ENCODE results near the gene ZMIZ1. TPM values are rescaled to one million over a fixed set of nuclear protein-coding genes. Genes with fewer than 3 reads are reported as not detected.

Gene ZMIZ1
- polyA plus RNA-seq, 1 experiment, result 13.0 TPM

DNA sequence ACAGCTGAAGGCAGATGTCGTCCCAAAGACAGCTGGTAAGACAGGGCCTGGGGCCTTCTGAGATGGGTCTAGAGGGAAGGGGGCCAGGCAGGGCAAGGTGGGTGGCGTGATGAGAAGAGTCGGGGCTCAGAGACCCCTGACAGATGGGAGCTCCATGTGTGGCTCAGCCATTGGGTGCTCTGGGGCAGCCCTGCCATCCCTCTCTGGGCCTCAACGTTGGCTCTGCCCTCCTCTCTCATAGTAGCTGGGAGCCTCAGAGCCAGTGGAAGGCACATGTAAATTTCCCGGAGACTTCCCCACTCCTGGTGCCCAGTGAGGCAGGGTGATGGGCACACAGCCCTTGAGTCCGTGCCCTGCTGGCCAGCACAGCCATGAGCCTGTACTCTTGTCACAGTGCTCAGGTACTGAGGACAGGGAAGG, 280.3 kb downstream of the ZMIZ1 start:
- TF ChIP-seq, protein P1, sequence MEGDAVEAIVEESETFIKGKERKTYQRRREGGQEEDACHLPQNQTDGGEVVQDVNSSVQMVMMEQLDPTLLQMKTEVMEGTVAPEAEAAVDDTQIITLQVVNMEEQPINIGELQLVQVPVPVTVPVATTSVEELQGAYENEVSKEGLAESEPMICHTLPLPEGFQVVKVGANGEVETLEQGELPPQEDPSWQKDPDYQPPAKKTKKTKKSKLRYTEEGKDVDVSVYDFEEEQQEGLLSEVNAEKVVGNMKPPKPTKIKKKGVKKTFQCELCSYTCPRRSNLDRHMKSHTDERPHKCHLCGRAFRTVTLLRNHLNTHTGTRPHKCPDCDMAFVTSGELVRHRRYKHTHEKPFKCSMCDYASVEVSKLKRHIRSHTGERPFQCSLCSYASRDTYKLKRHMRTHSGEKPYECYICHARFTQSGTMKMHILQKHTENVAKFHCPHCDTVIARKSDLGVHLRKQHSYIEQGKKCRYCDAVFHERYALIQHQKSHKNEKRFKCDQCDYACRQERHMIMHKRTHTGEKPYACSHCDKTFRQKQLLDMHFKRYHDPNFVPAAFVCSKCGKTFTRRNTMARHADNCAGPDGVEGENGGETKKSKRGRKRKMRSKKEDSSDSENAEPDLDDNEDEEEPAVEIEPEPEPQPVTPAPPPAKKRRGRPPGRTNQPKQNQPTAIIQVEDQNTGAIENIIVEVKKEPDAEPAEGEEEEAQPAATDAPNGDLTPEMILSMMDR (IDR thresholded peaks at IDR 0.05; ENCODE audit: insufficient read depth, low read depth, low read length), result no peak
- Histone ChIP-seq H3K4me3 (ENCODE audit: low read depth, low read length) (no peak overlapping the region; the same call in 1 of the 2 replicates), H3K36me3 (ENCODE audit: control insufficient read depth, insufficient read depth, low read length) (peaks cover 42% of the 10 kb centered on the region), H3K27me3 (ENCODE audit: control insufficient read depth, insufficient read depth, low read length) (no peaks in the 10 kb centered on the region)
- no peak for DNase-seq (ENCODE audit: low read depth)
- CTCF ChIA-PET, result interaction anchor here (1.5 kb wide), 1 partner anchor 15 kb away, joined by 7 read pairs; no protein-coding TSS in a partner anchor
- POLR2A ChIA-PET, result no interaction called here

DNA sequence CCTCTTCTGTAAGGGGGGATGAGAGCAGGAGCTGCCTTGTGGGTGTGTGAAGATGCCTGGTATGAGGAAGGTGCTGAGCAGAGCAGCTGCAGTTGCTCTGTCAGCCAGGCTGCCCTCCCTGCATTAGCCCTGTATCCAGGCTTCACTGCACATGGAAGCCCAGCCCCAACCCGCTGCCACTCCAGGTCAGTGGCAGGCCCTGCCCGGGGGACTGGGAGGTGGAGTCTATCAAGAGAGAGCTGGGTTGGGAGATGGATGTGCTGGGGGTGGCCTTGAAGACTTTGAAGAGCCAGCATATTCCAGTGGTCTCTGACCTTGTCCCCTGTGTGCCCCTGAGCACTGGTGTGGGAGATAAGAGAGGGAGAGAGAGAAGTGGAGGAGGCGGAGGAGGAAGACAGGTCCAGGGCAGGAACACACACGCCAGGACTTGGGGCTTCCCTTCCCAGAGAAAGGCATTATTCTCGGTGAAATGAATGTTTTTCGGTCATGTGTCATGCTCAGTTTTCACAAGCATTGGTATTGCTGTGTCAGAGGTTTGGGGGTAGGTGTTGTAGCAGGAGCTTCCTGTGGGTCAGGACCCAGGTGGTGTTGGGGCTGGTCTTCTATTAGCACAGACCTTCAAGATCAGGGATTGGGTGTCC, 281.1 kb downstream of the ZMIZ1 start:
- H3K4me3 ChIP-seq (ENCODE audit: low read depth, low read length), result no peak overlapping the region
- ChIA-PET CTCF (no interaction called here), POLR2A (no interaction called here)
- DNase-seq (ENCODE audit: low read depth), result no peak
- TF ChIP-seq, protein P1 (IDR thresholded peaks at IDR 0.05; ENCODE audit: insufficient read depth, low read depth, low read length), result no peak
- no peaks in the 10 kb centered on the region for H3K27me3 ChIP-seq (ENCODE audit: control insufficient read depth, insufficient read depth, low read length)
- H3K36me3 ChIP-seq (ENCODE audit: control insufficient read depth, insufficient read depth, low read length), result peaks cover 47% of the 10 kb centered on the region

DNA sequence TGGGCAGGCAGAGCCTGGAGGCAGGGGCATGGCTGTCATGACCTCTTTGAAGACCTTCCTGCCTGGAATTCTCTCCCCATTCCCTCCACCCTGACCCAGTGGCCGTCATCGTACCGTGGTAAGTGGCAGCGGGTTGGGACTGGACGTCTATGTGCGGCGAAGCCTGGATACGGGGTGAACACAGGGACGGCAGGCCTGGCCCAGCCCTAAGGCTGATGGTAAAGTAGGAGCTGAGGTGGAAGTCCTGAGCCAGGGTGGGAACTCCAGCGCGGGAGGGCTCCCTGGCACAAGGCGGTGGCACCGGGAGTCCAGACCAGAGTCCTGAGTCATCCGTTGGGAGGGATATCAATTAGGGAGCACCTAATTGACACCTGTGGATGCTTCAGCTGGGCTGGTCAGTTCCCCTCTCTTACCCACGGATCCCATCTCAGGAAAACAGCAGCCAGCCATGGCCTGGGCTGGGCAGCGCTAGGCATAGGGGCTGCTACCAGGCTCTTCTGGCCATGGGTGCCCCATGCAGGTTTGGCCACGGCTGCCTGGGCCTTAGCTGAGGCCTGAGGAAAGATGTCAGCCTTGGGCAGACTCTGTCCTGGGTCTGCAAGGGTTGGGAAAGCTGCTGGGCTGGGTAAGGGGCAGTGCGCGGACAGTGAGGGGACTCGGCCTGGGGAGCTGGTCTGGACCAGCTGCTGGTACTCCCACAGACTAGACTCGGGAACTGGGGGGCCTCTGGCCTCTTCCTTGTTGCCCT, 281.8 kb downstream of the ZMIZ1 start:
- POLR2A ChIA-PET, result no interaction called here
- Histone ChIP-seq H3K27me3 (ENCODE audit: control insufficient read depth, insufficient read depth, low read length) (no peaks in the 10 kb centered on the region), H3K4me3 (ENCODE audit: low read depth, low read length) (no peak overlapping the region), H3K36me3 (ENCODE audit: control insufficient read depth, insufficient read depth, low read length) (peaks cover 47% of the 10 kb centered on the region)
- TF ChIP-seq, protein P1 (IDR thresholded peaks at IDR 0.05; ENCODE audit: insufficient read depth, low read depth, low read length), result no peak
- CTCF ChIA-PET, result no interaction called here
- DNase-seq (ENCODE audit: low read depth), result no peak

DNA sequence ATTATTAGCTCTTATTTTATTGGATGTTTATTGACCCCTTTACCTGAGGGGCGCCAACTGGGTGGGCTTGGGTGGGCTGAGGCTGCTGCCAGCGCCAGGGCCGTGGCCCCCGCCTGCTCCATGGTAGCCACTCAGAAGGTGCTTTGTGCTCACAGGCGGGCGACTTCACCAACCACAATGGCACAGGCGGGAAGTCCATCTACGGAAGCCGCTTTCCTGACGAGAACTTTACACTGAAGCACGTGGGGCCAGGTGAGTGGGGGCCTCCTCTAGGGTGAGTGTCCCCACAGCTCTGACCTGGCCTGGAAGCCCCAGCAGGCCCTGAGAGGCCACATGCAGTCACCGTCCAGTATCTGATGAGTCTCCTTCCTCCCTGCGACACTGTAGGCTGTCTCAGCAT, 282.6 kb downstream of the ZMIZ1 start:
- Histone ChIP-seq H3K36me3 (ENCODE audit: control insufficient read depth, insufficient read depth, low read length) (peaks cover 47% of the 10 kb centered on the region), H3K4me3 (ENCODE audit: low read depth, low read length) (no peak overlapping the region), H3K27me3 (ENCODE audit: control insufficient read depth, insufficient read depth, low read length) (no peaks in the 10 kb centered on the region)
- ChIA-PET CTCF (no interaction called here), POLR2A (no interaction called here)
- no peak for DNase-seq (ENCODE audit: low read depth)
- TF ChIP-seq, protein P1 (IDR thresholded peaks at IDR 0.05; ENCODE audit: insufficient read depth, low read depth, low read length), result no peak

DNA sequence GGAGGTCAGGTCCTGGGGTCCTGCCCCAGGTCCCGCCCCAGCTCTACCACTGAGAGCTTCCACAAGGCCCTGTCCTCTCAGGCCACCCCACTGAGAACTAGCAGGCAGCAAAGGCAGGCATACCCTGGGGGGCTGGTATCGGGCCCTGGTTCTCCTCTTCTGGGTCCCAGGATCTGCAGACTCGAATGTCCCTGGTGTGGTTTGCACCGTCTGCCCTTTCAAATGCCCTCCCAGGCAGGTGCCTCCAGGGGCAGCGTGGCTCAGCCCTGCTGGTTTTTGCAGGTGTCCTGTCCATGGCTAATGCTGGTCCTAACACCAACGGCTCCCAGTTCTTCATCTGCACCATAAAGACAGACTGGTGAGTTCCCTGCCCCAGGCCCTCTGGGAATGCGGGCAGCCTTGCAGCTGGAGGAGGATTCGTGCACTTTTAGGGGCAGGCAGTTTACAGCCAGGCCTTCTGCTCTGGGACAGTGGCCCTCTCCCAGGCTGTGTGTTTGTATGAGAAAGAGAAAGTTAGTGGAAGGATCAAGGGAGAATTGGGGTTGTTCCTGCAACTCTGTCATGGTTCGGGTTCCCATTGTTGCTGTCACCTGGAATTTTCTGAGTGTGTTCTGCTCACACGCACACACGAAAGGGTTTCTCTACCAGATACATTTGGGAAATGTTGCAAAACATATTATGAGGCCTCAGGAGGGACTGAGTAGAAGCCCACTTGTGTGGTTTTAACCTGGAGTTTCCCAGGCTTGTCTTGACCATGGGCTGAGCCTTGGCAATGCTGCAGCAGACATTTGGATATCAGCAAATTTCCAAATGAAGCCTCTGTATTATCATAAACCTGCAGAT, 283.5 kb downstream of the ZMIZ1 start:
- Histone ChIP-seq H3K36me3 (ENCODE audit: control insufficient read depth, insufficient read depth, low read length) (peaks cover 47% of the 10 kb centered on the region), H3K4me3 (ENCODE audit: low read depth, low read length) (no peak overlapping the region), H3K27me3 (ENCODE audit: control insufficient read depth, insufficient read depth, low read length) (no peaks in the 10 kb centered on the region)
- CTCF ChIA-PET, result no interaction called here
- DNase-seq (ENCODE audit: low read depth), result no peak
- POLR2A ChIA-PET, result no interaction called here
- TF ChIP-seq, protein P1 (IDR thresholded peaks at IDR 0.05; ENCODE audit: insufficient read depth, low read depth, low read length), result no peak
